GM13977 (cell line): ENCODE results near the gene GSK3B.

Experiments
- DNase-seq: peaks from one replicate; pipeline ENCODE4 v3.0.0; 2012; ENCODE audit warnings: low spot score
- CTCF ChIP-seq: IDR thresholded peaks from 2 replicates; pipeline ENCODE4 v1.5.1; 2012; ENCODE audit warnings: mild to moderate bottlenecking, control low read depth; ENCODE audit not compliant: insufficient read depth; ENCODE audit errors: extremely low read depth, missing control alignments
- in situ Hi-C: fragments of 300-500 bp; cut with MboI; formaldehyde crosslinking; loops from one replicate; pipeline ENCODE4 v1.12.0; 2022; ENCODE audit warnings: low sequenced_read_pairs, low pct_unique_long_range_greater_than_20kb, mixed read lengths, inconsistent platforms; ENCODE audit not compliant: unreplicated experiment

The GSK3B gene

DNA sequence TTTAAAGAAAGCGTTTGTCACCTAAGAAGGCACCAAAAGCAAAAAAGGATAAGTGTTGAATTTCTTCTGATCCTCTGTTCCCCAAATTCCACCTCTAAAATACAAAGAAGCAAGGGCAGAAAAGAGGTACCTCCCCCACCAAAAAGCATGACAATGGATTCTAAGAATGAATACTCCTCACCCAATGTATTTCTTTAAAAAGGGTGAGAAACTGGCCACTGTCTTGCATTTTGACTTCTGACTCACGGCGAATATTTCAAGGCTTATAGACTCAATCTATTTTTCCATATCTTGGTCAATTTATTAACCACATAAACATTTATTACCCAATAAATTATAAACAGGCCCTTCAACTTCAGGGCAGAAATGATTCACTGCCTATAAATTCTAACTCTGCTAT is 181.2 kb downstream of the GSK3B start:
- no peak for DNase-seq
- no peak for TF ChIP-seq CTCF
- in situ Hi-C loops = no loop called here

GRCh38 chr3:119912220-119912619 is 182.0 kb downstream of the GSK3B start:
- no peak for TF ChIP-seq CTCF
- DNase-seq = no peak
- in situ Hi-C loops = no loop called here

- DNase-seq = no peak
- in situ Hi-C loops = no loop called here
- TF ChIP-seq CTCF = no peak
These were observed 182.5 kb downstream of the GSK3B start for GRCh38 chr3:119911748-119912147.

DNA sequence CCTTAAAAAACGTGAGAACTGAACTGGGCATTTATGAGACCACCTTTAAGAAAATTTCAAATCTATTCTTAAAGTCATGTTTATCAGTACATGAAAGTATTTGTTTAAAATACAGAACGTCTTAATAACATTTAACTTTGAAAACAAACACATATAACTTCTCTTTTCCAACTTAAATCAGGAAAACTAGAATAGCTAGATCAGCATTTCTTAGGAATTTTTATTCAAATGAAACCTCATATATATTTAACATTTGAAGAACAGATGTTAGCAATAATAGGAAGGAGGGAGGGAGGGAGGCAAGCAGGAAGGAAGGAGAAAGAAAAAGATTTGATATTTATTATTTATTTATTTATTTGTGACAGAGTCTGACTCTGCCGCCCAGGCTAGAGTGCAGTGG is 192.2 kb downstream of the GSK3B start:
- no peak for TF ChIP-seq CTCF
- no peak for DNase-seq
- in situ Hi-C loops = no loop called here

DNA sequence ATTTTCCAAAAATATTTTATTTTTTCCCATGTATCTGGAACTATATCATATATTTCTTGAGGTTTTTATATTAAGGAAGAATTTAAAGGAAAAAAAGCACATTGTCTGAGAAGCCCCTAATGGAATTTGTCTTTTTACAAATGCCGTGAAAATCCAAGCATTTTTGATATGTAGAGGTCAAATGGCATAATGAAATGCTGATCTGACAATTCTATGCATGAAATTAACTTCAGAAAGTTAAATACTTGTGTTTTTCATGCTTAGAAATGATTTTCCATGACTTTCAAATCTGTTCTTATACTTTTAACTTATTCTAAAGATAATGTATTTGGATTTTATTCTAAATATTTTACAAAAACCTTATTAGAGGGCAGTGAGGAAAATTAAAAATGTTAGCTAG is 193.1 kb downstream of the GSK3B start:
- no peak for TF ChIP-seq CTCF
- in situ Hi-C loops = no loop called here

GRCh38 chr3:119899192-119899511 is 195.1 kb downstream of the GSK3B start:
- in situ Hi-C loops = loop anchor here (25.0 kb wide), 1 partner anchor 513 kb away; no protein-coding TSS in a partner anchor
- no peak for DNase-seq

More for the DNA sequence above, 193.1 kb downstream of the GSK3B start:
- no peak for DNase-seq

More at GRCh38 chr3:119899192-119899511, 195.1 kb downstream of the GSK3B start:
- TF ChIP-seq CTCF = no peak
